PC-9 (cell line): Measurements from ENCODE around the gene ADCY4.

Experiments used
- CTCF ChIP-seq: fragments of 200-600 bp; sonication (generic); conservative IDR thresholded peaks from 2 replicates; pipeline ENCODE4 v1.6.1; 2017; ENCODE audit warnings: mixed run types, antibody characterized with exemption, mild to moderate bottlenecking, moderate library complexity
- EZH2 ChIP-seq: fragments of 200-600 bp; sonication (generic); IDR thresholded peaks from 2 replicates; pipeline ENCODE4 v1.8.0; 2017; ENCODE audit warnings: antibody characterized with exemption, low read depth

- TF ChIP-seq CTCF = no peak
- no peak for TF ChIP-seq EZH2
Measured at GRCh38 chr14:24284501-24285035, 50.3 kb downstream of the ADCY4 start.
